GM21786 (cell line): Measurements from ENCODE around the gene ARL15.

Experiments used
- ATAC-seq: cut with Tn5 transposase; IDR thresholded peaks from one replicate; pipeline ENCODE4 v1.9.1; 2021; ENCODE audit not compliant: unreplicated experiment

ARL15 gene

GRCh38 chr5:53948598-53948997 is 361.8 kb downstream of the ARL15 start:
- no peak for ATAC-seq

- no peak for ATAC-seq
These were observed 363.8 kb downstream of the ARL15 start for GRCh38 chr5:53946405-53947100.

- no peak for ATAC-seq
These were observed 365.4 kb downstream of the ARL15 start for GRCh38 chr5:53944981-53945380.

GRCh38 chr5:53943938-53944337 is 366.4 kb downstream of the ARL15 start:
- no peak for ATAC-seq

GRCh38 chr5:53942724-53943123 is 367.6 kb downstream of the ARL15 start:
- ATAC-seq, result no peak

GRCh38 chr5:53940921-53941320 is 369.5 kb downstream of the ARL15 start:
- no peak for ATAC-seq

GRCh38 chr5:53937467-53937866 is 372.9 kb downstream of the ARL15 start:
- ATAC-seq, result no peak

- no peak for ATAC-seq
These were observed 373.7 kb downstream of the ARL15 start for GRCh38 chr5:53936481-53937352.

- no peak for ATAC-seq
These were observed 376.1 kb downstream of the ARL15 start for GRCh38 chr5:53934151-53934820.

- ATAC-seq, result no peak
These were observed 378.0 kb downstream of the ARL15 start for GRCh38 chr5:53932351-53932750.

GRCh38 chr5:53930457-53930856 is 379.9 kb downstream of the ARL15 start:
- no peak for ATAC-seq

- no peak for ATAC-seq
These were observed 380.8 kb downstream of the ARL15 start for GRCh38 chr5:53929570-53929969.

- no peak for ATAC-seq
These were observed 381.2 kb downstream of the ARL15 start for GRCh38 chr5:53929152-53929551.

- no peak for ATAC-seq
These were observed 381.7 kb downstream of the ARL15 start for GRCh38 chr5:53928641-53929040.

- no peak for ATAC-seq
These were observed 382.6 kb downstream of the ARL15 start for GRCh38 chr5:53927668-53928247.

GRCh38 chr5:53926026-53926425 is 384.3 kb downstream of the ARL15 start:
- ATAC-seq, result no peak

GRCh38 chr5:53924392-53924791 is 386.0 kb downstream of the ARL15 start:
- ATAC-seq, result no peak

GRCh38 chr5:53923961-53924360 is 386.4 kb downstream of the ARL15 start:
- ATAC-seq, result no peak

GRCh38 chr5:53922508-53923498 is 387.6 kb downstream of the ARL15 start:
- no peak for ATAC-seq

GRCh38 chr5:53917826-53918225 is 392.5 kb downstream of the ARL15 start:
- ATAC-seq, result no peak
